GM12872 (cell line): ENCODE measurements around the gene KYAT1.

Source experiments
- TF ChIP-seq, protein P1 (sequence below): IDR thresholded peaks from 3 replicates; pipeline ENCODE4 v1.5.1; 2011; ENCODE audit warnings: low read depth, mild to moderate bottlenecking, low read length, moderate library complexity; ENCODE audit not compliant: insufficient read depth

Gene KYAT1

GRCh38 chr9:128887914-128888350 is 6.2 kb upstream of the KYAT1 start:
- TF ChIP-seq, protein P1, sequence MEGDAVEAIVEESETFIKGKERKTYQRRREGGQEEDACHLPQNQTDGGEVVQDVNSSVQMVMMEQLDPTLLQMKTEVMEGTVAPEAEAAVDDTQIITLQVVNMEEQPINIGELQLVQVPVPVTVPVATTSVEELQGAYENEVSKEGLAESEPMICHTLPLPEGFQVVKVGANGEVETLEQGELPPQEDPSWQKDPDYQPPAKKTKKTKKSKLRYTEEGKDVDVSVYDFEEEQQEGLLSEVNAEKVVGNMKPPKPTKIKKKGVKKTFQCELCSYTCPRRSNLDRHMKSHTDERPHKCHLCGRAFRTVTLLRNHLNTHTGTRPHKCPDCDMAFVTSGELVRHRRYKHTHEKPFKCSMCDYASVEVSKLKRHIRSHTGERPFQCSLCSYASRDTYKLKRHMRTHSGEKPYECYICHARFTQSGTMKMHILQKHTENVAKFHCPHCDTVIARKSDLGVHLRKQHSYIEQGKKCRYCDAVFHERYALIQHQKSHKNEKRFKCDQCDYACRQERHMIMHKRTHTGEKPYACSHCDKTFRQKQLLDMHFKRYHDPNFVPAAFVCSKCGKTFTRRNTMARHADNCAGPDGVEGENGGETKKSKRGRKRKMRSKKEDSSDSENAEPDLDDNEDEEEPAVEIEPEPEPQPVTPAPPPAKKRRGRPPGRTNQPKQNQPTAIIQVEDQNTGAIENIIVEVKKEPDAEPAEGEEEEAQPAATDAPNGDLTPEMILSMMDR: no peak

- TF ChIP-seq, protein P1: no peak
These were observed 5.3 kb upstream of the KYAT1 start for GRCh38 chr9:128887049-128887448.

DNA sequence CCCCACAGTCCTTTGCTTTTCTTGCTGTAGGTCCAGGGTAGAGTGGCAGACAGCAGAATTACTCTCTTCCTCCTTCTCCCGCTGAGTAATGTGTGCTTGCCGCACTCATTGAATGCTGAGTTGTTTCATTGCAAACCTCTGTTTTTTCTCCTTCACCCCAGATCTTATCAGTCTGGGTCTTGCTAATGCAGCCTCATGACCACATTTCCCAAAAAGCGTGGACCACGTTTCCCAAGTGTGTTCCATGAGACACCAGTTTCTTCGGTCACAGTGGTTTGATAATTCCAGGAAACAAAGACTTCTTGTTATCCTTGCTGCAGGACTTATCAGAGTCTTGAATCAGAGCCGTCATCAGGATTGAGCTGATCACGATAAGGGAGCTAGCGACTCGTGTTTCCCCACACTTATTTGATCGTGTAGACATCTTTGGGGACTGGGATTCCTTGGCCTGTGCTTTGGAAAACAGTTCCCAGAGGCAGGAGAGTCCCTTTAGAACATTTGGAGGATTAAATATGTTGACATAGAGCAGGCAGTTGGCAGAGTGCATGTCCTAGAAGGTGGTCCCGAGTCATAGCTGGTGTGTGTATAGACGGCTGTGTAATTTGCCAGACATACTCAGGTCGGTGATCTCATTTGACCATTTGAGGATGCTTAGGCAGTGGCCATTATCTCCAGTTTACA is 4.6 kb upstream of the KYAT1 start:
- TF ChIP-seq, protein P1: no peak

DNA sequence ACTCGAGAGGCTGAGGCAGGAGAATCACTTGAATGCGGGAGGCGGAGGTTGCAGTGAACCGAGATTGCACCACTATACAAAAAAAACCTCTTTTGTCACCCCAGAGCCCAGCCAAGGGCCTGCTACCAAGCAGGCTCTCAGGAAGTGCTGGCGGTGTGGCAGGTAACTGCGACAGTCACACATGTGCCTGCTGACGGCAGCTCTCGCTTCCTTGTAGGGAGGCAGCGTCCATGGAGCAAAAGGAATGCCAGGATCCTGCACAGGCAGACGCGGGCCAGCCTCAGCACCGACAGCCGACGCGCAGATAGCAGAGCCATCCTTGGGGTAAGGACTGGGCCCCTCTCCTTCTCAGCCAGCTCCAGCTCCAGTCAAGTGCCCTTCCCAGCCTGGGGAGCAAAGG is 4.0 kb upstream of the KYAT1 start:
- TF ChIP-seq, protein P1: no peak

DNA sequence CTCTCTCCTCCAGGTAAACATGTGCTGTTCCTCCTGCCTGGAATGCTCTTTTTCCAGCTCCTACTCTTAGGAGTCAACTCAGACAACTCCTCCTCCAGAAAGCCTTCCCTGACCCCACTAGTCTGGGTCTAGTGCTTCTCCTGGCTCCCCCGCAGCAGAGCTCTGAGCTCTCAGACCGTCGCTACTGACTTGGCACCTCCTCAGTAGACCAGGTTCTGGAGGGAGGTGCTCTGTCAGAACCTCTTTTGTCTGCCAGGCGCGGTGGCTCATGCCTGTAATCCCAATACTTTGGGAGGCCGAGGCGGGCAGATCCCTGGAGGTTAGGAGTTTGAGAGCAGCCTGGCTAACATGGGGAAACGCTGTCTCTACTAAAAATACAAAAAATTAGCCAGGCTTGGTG is 3.6 kb upstream of the KYAT1 start:
- TF ChIP-seq, protein P1: no peak

DNA sequence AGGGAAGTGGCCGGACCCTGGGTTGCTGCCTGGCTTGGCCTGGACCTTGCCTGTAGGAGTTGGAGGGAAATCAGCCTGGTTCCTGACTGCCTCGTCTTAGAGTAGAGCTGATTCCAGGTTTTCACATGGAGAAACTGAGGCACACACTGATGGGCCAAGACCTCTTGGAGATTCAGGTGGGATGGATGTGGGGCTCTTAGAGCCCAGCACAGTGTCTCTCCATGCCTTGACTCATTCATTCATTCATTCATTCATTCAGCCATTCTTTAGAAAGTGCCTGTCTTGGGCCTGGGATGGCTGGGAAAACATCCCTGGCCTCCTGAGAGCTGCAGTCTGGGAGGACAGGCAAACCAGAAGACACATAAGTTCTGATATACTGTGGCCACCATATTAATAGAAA is 2.4 kb upstream of the KYAT1 start:
- TF ChIP-seq, protein P1: no peak

- TF ChIP-seq, protein P1: no peak
These were observed 1.2 kb upstream of the KYAT1 start for GRCh38 chr9:128882677-128883603.
